ENCODE results near the gene P2RY12.

- TF ChIP-seq, protein P1, sequence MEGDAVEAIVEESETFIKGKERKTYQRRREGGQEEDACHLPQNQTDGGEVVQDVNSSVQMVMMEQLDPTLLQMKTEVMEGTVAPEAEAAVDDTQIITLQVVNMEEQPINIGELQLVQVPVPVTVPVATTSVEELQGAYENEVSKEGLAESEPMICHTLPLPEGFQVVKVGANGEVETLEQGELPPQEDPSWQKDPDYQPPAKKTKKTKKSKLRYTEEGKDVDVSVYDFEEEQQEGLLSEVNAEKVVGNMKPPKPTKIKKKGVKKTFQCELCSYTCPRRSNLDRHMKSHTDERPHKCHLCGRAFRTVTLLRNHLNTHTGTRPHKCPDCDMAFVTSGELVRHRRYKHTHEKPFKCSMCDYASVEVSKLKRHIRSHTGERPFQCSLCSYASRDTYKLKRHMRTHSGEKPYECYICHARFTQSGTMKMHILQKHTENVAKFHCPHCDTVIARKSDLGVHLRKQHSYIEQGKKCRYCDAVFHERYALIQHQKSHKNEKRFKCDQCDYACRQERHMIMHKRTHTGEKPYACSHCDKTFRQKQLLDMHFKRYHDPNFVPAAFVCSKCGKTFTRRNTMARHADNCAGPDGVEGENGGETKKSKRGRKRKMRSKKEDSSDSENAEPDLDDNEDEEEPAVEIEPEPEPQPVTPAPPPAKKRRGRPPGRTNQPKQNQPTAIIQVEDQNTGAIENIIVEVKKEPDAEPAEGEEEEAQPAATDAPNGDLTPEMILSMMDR (IDR thresholded peaks at IDR 0.05), result no peak
- TF ChIP-seq POLR2A (IDR thresholded peaks at IDR 0.05), result no peak
These were observed 46.4 kb upstream of the P2RY12 start for GRCh38 chr3:151430821-151431484.

Measured in tibial nerve (tissue), 3 donors.